Skeletal muscle tissue (tissue), 4 donors: ENCODE results near the gene BMPR2. TPM values are rescaled to one million over a fixed set of nuclear protein-coding genes. Genes with fewer than 3 reads are reported as not detected.
"Not testable (repeated sequence)": the region's sequence is repeated elsewhere in the genome, so short reads cannot be mapped to it uniquely, and the experiment has no call there.

Source experiments
- H3K27ac ChIP-seq: one replicate; pipeline ENCODE4 v1.7.0; 2013; ENCODE audit warnings: mild to moderate bottlenecking, low read depth, low read length, inconsistent platforms
- H3K27me3 ChIP-seq, 3 donors: one replicate each; pipeline ENCODE4 v1.7.0; 2013; ENCODE audit warnings: low read length in 3 of 3; ENCODE audit not compliant: control insufficient read depth in 3 of 3, insufficient read depth in 3 of 3
- H3K36me3 ChIP-seq, 3 donors: one replicate each; pipeline ENCODE4 v1.7.0; 2013; ENCODE audit warnings: low read length in 3 of 3; ENCODE audit not compliant: control insufficient read depth in 3 of 3, insufficient read depth in 3 of 3
- H3K4me1 ChIP-seq, 3 donors: one replicate each; pipeline ENCODE4 v1.7.0; 2013; ENCODE audit warnings: low read length in 3 of 3, mild to moderate bottlenecking in 3 of 3; ENCODE audit not compliant: control insufficient read depth in 3 of 3, insufficient read depth in 3 of 3
- H3K4me3 ChIP-seq, 3 donors: one replicate each; pipeline ENCODE4 v1.7.0; 2013; ENCODE audit warnings: low read length in 3 of 3
- H3K9ac ChIP-seq, 3 donors: one replicate each; pipeline ENCODE4 v1.7.0; 2013; ENCODE audit warnings: low read length in 3 of 3, mild to moderate bottlenecking in 3 of 3, moderate library complexity in 2 of 3, low read depth in 1 of 3
- H3K9me3 ChIP-seq, 3 donors: one replicate each; pipeline ENCODE4 v1.7.0; 2013; ENCODE audit warnings: low read length in 3 of 3; ENCODE audit not compliant: control insufficient read depth in 3 of 3
- total RNA-seq: library from RNA; depleted of rRNA; stranded (reverse); fragments of >200 nt; gene quantifications from one replicate; pipeline ENCODE4 v1.2.3, GENCODE V29; 2014
- donor health status: Osteomylitis.

The BMPR2 gene
- total RNA-seq, 1 donor from 2014 or later, result 24.0 TPM

- Histone ChIP-seq H3K4me3 (no peak overlapping the region), H3K9ac (no peak overlapping the region), H3K4me1 (no peaks in the 10 kb centered on the region), H3K27ac (no peak overlapping the region), H3K9me3 (no peaks in the 10 kb centered on the region), H3K27me3 (no peaks in the 10 kb centered on the region), H3K36me3 (no peaks in the 10 kb centered on the region)
These were observed 112.5 kb downstream of the BMPR2 start for GRCh38 chr2:202488671-202489070.

GRCh38 chr2:202490479-202490878 lies 114.4 kb downstream of the BMPR2 start:
- Histone ChIP-seq H3K4me1 (no peaks in the 10 kb centered on the region), H3K4me3 (no peak overlapping the region), H3K27me3 (no peaks in the 10 kb centered on the region), H3K27ac (no peak overlapping the region), H3K9me3 (no peaks in the 10 kb centered on the region), H3K36me3 (peaks cover 0 to 4% (median 3%) of the 10 kb centered on the region in 3 donors), H3K9ac (no peak overlapping the region)

DNA sequence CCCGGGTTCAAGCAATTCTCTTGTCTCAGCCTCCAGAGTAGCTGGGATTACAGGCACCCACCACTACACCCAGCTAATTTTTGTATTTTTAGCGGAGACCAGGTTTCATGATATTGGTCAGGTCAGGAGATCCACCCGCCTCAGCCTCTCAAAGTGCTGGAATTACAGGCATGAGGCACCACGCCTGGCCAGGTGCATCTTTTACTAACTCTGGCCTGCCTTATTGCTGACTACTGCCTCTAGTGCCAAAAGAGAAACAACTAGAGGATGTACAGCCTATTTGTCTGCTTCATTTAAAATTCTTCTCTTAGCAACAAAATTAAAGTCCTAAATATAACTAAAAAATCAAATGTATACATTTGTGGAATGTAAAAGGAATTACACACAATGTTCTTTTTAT lies 115.4 kb downstream of the BMPR2 start:
- Histone ChIP-seq H3K27ac (no peak overlapping the region), H3K9me3 (no peaks in the 10 kb centered on the region), H3K4me1 (no peaks in the 10 kb centered on the region), H3K4me3 (no peak overlapping the region), H3K36me3 (peaks cover 0 to 4% (median 3%) of the 10 kb centered on the region in 3 donors), H3K27me3 (no peaks in the 10 kb centered on the region), H3K9ac (no peak overlapping the region)

DNA sequence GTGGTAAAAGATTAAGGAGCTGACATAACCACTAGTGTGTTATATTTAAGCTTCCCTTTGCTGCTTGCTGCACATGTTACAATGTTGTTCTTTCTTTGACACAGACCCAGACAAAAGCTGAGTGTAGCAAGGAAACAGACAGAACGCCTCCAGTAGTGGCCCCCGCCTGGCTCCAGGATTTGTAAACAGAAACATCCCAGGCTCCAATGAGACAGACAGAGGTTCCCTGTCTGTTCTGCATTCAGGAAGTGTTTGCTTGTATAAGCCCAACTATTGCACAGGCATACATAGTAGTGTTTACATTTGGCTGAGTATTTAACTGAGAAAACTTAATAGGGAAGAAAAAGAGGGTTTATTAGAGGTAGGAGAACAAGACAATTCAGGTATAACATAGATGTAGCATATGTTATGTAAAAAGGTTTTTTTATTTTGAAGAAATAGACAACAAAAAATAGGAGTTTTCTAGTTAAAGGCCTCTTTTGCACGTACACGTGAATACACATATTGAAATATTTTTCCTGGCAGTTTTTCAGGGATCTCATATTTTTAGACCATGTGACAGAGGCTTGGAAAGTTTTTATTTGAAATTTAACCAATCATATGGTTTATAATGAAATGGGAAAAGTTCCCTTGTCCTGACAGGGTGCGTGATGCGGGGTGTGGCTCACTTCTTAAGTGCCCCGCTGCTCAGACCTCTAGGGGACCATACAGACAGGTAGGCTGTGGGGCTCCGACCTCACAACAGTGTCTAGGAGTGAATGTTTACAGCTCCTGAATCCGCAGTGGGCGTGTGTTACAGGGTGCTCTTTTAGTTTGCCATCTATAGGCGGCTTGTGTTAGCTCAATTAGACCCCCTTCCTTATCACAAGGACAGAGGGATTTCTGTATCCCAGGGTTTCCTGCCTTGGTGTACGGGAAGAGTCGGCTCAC lies 118.4 kb downstream of the BMPR2 start:
- Histone ChIP-seq H3K36me3 (peaks cover 0 to 4% (median 3%) of the 10 kb centered on the region in 3 donors), H3K9me3 (no peaks in the 10 kb centered on the region), H3K27me3 (no peaks in the 10 kb centered on the region), H3K27ac (no peak overlapping the region), H3K4me3 (no peak overlapping the region), H3K4me1 (no peaks in the 10 kb centered on the region), H3K9ac (no peak overlapping the region)

DNA sequence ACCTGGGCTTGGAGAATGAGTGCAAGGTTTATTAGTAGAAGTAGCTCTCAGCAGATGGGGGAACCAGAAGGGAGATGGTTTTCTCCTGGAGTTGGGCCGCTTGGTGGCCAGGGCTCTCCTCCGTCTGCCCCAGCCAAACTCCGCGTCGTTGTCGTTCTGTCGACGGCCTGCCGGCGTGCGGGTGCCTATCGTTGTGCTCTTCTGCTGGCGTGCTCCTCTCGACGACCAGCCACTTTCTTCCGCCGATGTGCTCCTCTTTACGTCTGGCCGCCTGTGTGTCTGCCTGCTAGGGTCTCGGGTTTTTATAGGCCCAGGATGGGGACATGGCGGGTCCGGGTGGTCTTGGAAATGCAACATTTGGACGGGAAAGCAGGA lies 119.1 kb downstream of the BMPR2 start:
- H3K9me3 ChIP-seq, result no peaks in the 10 kb centered on the region
- peaks cover 0 to 4% (median 3%) of the 10 kb centered on the region in 3 donors for H3K36me3 ChIP-seq
- H3K9ac ChIP-seq, result no peak overlapping the region
- H3K4me3 ChIP-seq, result no peak overlapping the region
- H3K27ac ChIP-seq, result no peak overlapping the region
- no peaks in the 10 kb centered on the region for H3K4me1 ChIP-seq
- no peaks in the 10 kb centered on the region for H3K27me3 ChIP-seq

GRCh38 chr2:202496835-202497472 lies 120.8 kb downstream of the BMPR2 start:
- H3K27ac ChIP-seq, H3K9ac ChIP-seq, H3K36me3 ChIP-seq, H3K9me3 ChIP-seq, H3K4me3 ChIP-seq, H3K4me1 ChIP-seq, H3K27me3 ChIP-seq: not testable (repeated sequence)

DNA sequence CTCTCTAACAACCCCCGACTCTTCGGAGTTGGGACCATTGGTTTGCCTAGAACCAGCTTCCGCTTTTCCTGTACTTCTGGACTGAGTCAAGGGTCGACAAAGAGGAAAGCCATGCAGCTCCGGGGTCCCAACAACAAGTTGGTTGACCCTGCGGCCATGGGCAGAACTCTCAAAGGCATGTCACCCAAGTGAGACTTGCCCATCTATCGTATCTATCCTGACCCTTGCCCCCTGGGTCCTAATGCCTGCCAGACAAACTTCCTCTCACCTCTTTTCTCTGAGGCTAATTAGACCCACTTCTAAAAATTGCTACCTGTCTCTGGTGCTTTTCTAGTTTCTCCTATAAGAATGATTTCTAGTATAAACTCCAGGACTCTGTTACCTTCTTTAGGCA lies 121.3 kb downstream of the BMPR2 start:
- H3K4me3 ChIP-seq, H3K9me3 ChIP-seq, H3K4me1 ChIP-seq, H3K27ac ChIP-seq, H3K36me3 ChIP-seq, H3K9ac ChIP-seq, H3K27me3 ChIP-seq: not testable (repeated sequence)

GRCh38 chr2:202499841-202500240 lies 123.7 kb downstream of the BMPR2 start:
- H3K4me3 ChIP-seq, H3K9ac ChIP-seq, H3K9me3 ChIP-seq, H3K4me1 ChIP-seq, H3K36me3 ChIP-seq, H3K27ac ChIP-seq, H3K27me3 ChIP-seq: not testable (repeated sequence)

DNA sequence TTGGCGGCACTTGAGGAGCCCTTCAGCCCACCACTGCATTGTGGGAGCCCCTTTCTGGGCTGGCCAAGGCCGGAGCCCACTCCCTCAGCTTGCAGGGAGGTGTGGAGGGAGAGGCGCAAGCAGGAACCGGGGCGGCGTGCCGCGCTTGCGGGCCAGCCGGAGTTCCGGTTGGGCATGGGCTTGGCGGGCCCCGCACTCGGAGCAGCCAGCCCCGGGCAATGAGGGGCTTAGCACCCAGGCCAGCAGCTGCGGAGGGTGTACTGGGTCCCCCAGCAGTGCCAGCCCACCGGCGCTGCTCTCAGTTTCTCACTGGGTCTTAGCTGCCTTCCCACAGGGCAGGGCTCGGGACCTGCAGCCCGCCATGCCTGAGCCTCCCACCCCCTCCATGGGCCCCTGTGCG lies 127.1 kb downstream of the BMPR2 start:
- H3K27ac ChIP-seq, H3K9me3 ChIP-seq, H3K9ac ChIP-seq, H3K36me3 ChIP-seq, H3K4me3 ChIP-seq, H3K4me1 ChIP-seq, H3K27me3 ChIP-seq: not testable (repeated sequence)

DNA sequence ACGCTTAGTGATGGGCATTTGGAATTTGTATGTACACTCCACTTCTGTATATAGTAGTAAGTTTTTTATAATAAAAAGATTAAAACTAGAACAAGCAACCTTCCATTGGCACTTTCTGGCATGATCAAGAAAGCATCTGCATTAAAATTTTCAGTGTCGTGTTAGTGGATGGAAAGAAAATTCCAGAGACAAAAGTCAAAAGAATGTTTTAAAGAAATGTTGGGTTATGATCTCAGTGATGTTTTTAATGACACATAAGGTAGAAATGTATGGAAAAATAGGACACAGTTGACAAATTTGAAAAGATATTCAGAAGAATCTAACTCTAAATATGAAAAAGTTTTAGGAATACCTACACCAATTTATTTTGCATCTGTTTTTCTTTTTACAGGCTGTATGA lies 132.6 kb downstream of the BMPR2 start:
- Histone ChIP-seq H3K9ac (no peak overlapping the region), H3K27ac (no peak overlapping the region), H3K9me3 (no peaks in the 10 kb centered on the region), H3K36me3 (no peaks in the 10 kb centered on the region), H3K4me1 (no peaks in the 10 kb centered on the region), H3K4me3 (no peak overlapping the region), H3K27me3 (no peaks in the 10 kb centered on the region)
